OCI-LY7 (cell line): ENCODE results near the gene FADS3. TPM values are rescaled to one million over a fixed set of nuclear protein-coding genes. Genes with fewer than 3 reads are reported as not detected.

ENCODE experiments used
- BruUV-seq: library from RNA; stranded (reverse); fragments of 400-500 nt; replicated peaks from 2 replicates; lab custom pipeline; 2021; lab: Mats Ljungman, UMichigan
- CTCF ChIA-PET: fragments of 300-600 bp; sonication (Branson Sonifier 250); formaldehyde crosslinking; loops from one replicate; lab custom pipeline; 2022; ENCODE audit warnings: antibody characterized with exemption; ENCODE audit not compliant: unreplicated experiment; lab: Charles Lee
- POLR2A ChIA-PET: fragments of 300-600 bp; sonication (Branson Sonifier 250); formaldehyde crosslinking; loops from one replicate; lab custom pipeline; 2022; ENCODE audit warnings: antibody characterized with exemption; lab: Charles Lee
- DNase-seq: peaks from one replicate; pipeline ENCODE4 v3.0.0-alpha.2; 2015; ENCODE audit warnings: low spot score
- H2AFZ ChIP-seq: fragments of 200-600 bp; sonication (generic), shearing (Covaris generic); 2 replicates; pipeline ENCODE4 v1.6.1; 2014; ENCODE audit warnings: mild to moderate bottlenecking, antibody characterized with exemption, low read length, moderate library complexity
- H3K27ac ChIP-seq: fragments of 200-600 bp; sonication (generic); 2 replicates; pipeline ENCODE4 v1.5.1; 2014; ENCODE audit warnings: mixed run types, low read depth, mild to moderate bottlenecking, moderate library complexity, low read length, inconsistent platforms; ENCODE audit not compliant: poor library complexity, severe bottlenecking
- H3K36me3 ChIP-seq: fragments of 200-600 bp; sonication (generic); 2 replicates; pipeline ENCODE4 v1.6.1; 2014; ENCODE audit warnings: mild to moderate bottlenecking, antibody characterized with exemption, low read length, moderate library complexity, mixed read lengths; ENCODE audit not compliant: insufficient read depth
- H3K4me1 ChIP-seq: fragments of 200-600 bp; sonication (generic); 2 replicates; pipeline ENCODE4 v1.5.1; 2014; ENCODE audit warnings: mild to moderate bottlenecking, low read length; ENCODE audit not compliant: insufficient read depth, poor library complexity, severe bottlenecking
- H3K4me2 ChIP-seq: fragments of 200-600 bp; sonication (generic); 2 replicates; pipeline ENCODE4 v1.6.1; 2014; ENCODE audit warnings: mild to moderate bottlenecking, low read length
- H3K4me3 ChIP-seq: fragments of 200-600 bp; sonication (generic); 2 replicates; pipeline ENCODE4 v1.5.1; 2014; ENCODE audit warnings: mild to moderate bottlenecking, low read depth, low read length; ENCODE audit not compliant: poor library complexity, severe bottlenecking
- H3K79me2 ChIP-seq: fragments of 200-600 bp; sonication (generic); 2 replicates; pipeline ENCODE4 v1.6.1; 2016; ENCODE audit warnings: low read depth, mild to moderate bottlenecking, low read length, moderate library complexity, mixed read lengths; ENCODE audit not compliant: insufficient read depth
- H3K9me2 ChIP-seq: fragments of 200-600 bp; sonication (generic); 2 replicates; pipeline ENCODE4 v1.6.1; 2016; ENCODE audit warnings: mild to moderate bottlenecking, low read length, mixed read lengths; ENCODE audit not compliant: insufficient read depth
- H3K9me3 ChIP-seq: fragments of 200-600 bp; sonication (generic); 2 replicates; pipeline ENCODE4 v1.6.1; 2014; ENCODE audit warnings: mild to moderate bottlenecking, mixed run types, low read length, mixed read lengths
- H4K20me1 ChIP-seq: fragments of 200-600 bp; sonication (generic); 2 replicates; pipeline ENCODE4 v1.6.1; 2014; ENCODE audit warnings: mild to moderate bottlenecking, antibody characterized with exemption, low read length, moderate library complexity, mixed read lengths; ENCODE audit not compliant: insufficient read depth
- EZH2phosphoT487 ChIP-seq: fragments of 200-600 bp; sonication (generic); IDR thresholded peaks from 2 replicates; pipeline ENCODE4 v1.6.1; 2018; ENCODE audit warnings: low read depth, borderline replicate concordance, mild to moderate bottlenecking, mixed run types, antibody characterized with exemption, low read length, moderate library complexity, mixed read lengths
- intact Hi-C: fragments of 100-400 bp; cut with micrococcal nuclease; formaldehyde crosslinking; loops from one replicate; pipeline ENCODE4 v1.10.0; 2022; ENCODE audit not compliant: unreplicated experiment
- total RNA-seq, 2 experiments: library from RNA; depleted of rRNA in 1 of 2; stranded (reverse); fragments of >200 nt in 1 of 2; shearing (Covaris generic) in 1 of 2; gene quantifications; 2 replicates each; pipeline ENCODE4 v1.2.3, GENCODE V29; 2014 to 2022
- TF ChIP-seq, protein P1 (sequence below): fragments of 200-600 bp; sonication (generic); conservative IDR thresholded peaks from 2 replicates; pipeline ENCODE4 v1.5.1; 2014; ENCODE audit warnings: mild to moderate bottlenecking, antibody characterized with exemption, low read length, moderate library complexity, mixed read lengths

FADS3 gene
- total RNA-seq, 2 experiments from 2014 or later, result 103 to 191 TPM

DNA sequence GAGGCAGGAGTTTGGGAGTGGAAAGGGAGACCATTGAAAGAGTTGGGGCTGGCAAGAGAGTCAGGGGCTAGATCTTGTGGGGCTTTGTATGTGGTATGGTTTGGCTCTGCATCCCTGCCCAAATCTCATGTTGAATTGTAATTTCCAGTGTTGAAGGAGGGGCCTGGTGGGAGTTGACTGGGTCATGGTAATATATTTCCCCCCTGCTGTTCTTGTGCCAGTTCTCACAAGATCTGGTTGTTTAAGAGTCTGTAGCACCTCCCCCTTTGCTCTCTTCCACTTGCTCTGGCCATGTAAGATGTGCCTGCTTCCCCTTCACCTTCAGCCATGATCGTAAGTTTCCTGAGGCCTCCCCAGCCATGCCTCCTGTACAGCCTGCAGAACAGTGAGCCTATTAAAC lies 36.2 kb upstream of the FADS3 start:
- ChIA-PET POLR2A (no interaction called here), CTCF (no interaction called here)
- DNase-seq, result no peak
- BruUV-seq, result no TSS peak
- no peak overlapping the region for H2AFZ ChIP-seq
- no peaks in the 10 kb centered on the region for H4K20me1 ChIP-seq
- no peaks in the 10 kb centered on the region for H3K36me3 ChIP-seq
- no peak overlapping the region for H3K27ac ChIP-seq
- intact Hi-C loops, result no loop called here
- no peaks in the 10 kb centered on the region for H3K9me2 ChIP-seq
- no peaks in the 10 kb centered on the region for H3K4me1 ChIP-seq
- no peak for TF ChIP-seq EZH2phosphoT487
- TF ChIP-seq, protein P1, sequence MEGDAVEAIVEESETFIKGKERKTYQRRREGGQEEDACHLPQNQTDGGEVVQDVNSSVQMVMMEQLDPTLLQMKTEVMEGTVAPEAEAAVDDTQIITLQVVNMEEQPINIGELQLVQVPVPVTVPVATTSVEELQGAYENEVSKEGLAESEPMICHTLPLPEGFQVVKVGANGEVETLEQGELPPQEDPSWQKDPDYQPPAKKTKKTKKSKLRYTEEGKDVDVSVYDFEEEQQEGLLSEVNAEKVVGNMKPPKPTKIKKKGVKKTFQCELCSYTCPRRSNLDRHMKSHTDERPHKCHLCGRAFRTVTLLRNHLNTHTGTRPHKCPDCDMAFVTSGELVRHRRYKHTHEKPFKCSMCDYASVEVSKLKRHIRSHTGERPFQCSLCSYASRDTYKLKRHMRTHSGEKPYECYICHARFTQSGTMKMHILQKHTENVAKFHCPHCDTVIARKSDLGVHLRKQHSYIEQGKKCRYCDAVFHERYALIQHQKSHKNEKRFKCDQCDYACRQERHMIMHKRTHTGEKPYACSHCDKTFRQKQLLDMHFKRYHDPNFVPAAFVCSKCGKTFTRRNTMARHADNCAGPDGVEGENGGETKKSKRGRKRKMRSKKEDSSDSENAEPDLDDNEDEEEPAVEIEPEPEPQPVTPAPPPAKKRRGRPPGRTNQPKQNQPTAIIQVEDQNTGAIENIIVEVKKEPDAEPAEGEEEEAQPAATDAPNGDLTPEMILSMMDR, result no peak
- no peak overlapping the region for H3K4me2 ChIP-seq
- H3K79me2 ChIP-seq, result no peaks in the 10 kb centered on the region
- no peak overlapping the region for H3K4me3 ChIP-seq
- H3K9me3 ChIP-seq, result no peaks in the 10 kb centered on the region

DNA sequence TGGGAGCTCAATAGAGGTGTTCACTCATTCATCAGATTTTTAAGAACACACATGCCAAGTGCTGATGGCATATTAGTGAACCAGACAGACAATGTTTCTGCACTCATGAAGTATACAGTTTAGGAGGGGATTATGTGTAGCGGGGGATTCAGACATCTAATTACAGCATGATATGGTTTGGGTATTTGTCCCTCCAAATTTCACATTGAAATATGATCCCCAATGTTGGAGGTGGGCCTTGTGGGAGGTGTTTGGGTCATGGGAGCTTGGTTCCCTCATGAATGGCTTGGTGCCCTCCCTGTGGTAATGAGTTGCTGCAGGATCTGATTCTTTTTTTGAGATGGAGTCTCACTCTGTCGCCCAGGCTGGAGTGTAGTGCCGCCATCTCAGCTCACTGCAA lies 34.9 kb upstream of the FADS3 start:
- no peaks in the 10 kb centered on the region for H3K9me2 ChIP-seq
- no peak overlapping the region for H2AFZ ChIP-seq
- no peaks in the 10 kb centered on the region for H4K20me1 ChIP-seq
- no peaks in the 10 kb centered on the region for H3K9me3 ChIP-seq
- no peaks in the 10 kb centered on the region for H3K79me2 ChIP-seq
- no peak overlapping the region for H3K4me3 ChIP-seq
- TF ChIP-seq EZH2phosphoT487, result no peak
- TF ChIP-seq, protein P1, result no peak
- POLR2A ChIA-PET, result no interaction called here
- H3K4me1 ChIP-seq, result no peaks in the 10 kb centered on the region
- intact Hi-C loops, result no loop called here
- no peak overlapping the region for H3K4me2 ChIP-seq
- H3K27ac ChIP-seq, result no peak overlapping the region
- no peak for DNase-seq
- CTCF ChIA-PET, result no interaction called here
- no peaks in the 10 kb centered on the region for H3K36me3 ChIP-seq
- no TSS peak for BruUV-seq

DNA sequence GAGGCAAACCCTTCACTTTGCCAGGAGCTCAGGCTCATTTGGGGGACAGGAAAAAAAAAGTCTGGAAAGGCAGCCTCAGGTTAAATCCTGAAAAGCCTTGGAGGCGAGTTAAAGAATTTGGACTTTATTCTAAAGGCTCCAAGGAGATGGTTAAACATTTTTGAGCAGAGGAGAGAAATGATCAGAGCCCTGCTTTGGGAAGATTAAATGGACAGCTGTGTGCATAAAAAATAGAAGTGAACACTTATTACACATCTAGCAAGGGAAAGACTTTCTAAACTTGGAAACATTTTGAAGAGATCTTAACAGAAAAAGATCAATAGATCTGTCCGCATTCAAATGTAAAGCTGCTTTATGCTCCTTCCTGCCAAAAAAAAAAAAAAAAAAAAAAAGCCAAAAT lies 34.4 kb upstream of the FADS3 start:
- H2AFZ ChIP-seq, result no peak overlapping the region
- no peaks in the 10 kb centered on the region for H3K4me1 ChIP-seq
- H3K36me3 ChIP-seq, result no peaks in the 10 kb centered on the region
- no peaks in the 10 kb centered on the region for H3K79me2 ChIP-seq
- ChIA-PET CTCF (no interaction called here), POLR2A (interaction anchor here (0.6 kb wide), 1 partner anchor 63 kb away, joined by 3 read pairs; no protein-coding TSS in a partner anchor)
- H3K9me2 ChIP-seq, result no peaks in the 10 kb centered on the region
- no peak overlapping the region for H3K4me3 ChIP-seq
- no peaks in the 10 kb centered on the region for H3K9me3 ChIP-seq
- DNase-seq, result no peak
- intact Hi-C loops, result no loop called here
- H3K27ac ChIP-seq, result no peak overlapping the region
- H3K4me2 ChIP-seq, result no peak overlapping the region
- H4K20me1 ChIP-seq, result no peaks in the 10 kb centered on the region
- TF ChIP-seq, protein P1, result no peak
- BruUV-seq, result no TSS peak
